Ovary (tissue), 9 donors: ENCODE measurements around the gene TFDP2. TPM values are rescaled to one million over a fixed set of nuclear protein-coding genes. Genes with fewer than 3 reads are reported as not detected.

Experiments used
- DNase-seq, 5 donors: peaks; one replicate each; pipeline ENCODE4 v3.0.0-alpha.2; 2019 to 2020
- H3K27ac ChIP-seq, 2 donors: fragments of 200-600 bp; one replicate each; pipeline versions ENCODE4 v1.5.1 to v1.8.0; 2019 to 2022
- H3K27me3 ChIP-seq: fragments of 200-600 bp; one replicate; pipeline ENCODE4 v1.8.0; 2022
- H3K36me3 ChIP-seq: fragments of 200-600 bp; sonication (generic); one replicate; pipeline ENCODE4 v1.5.1; 2019
- H3K4me1 ChIP-seq: one replicate; pipeline ENCODE4 v1.8.1; 2013; ENCODE audit warnings: mild to moderate bottlenecking, moderate library complexity; ENCODE audit not compliant: insufficient read depth
- H3K4me3 ChIP-seq: fragments of 200-600 bp; sonication (generic); one replicate; pipeline ENCODE4 v1.5.1; 2017
- H3K9me3 ChIP-seq, 2 donors: fragments of 200-600 bp in 1 of 2; sonication (generic) in 1 of 2; one replicate each; pipeline versions ENCODE4 v1.5.1 to v1.8.1; 2013 to 2019; ENCODE audit warnings: mild to moderate bottlenecking in 1 of 2, moderate library complexity in 1 of 2
- EP300 ChIP-seq: sonication (generic); formaldehyde crosslinking; IDR thresholded peaks from one replicate; pipeline ENCODE4 v1.6.1; 2017; ENCODE audit warnings: antibody characterized with exemption
- POLR2A ChIP-seq: fragments of 450-650 bp; IDR thresholded peaks from one replicate; pipeline ENCODE4 v1.6.1; 2017; ENCODE audit warnings: antibody characterized with exemption, mild to moderate bottlenecking, moderate library complexity
- WGBS, 3 donors: extraction: QIAGEN DNeasy Blood & Tissue Kit in 1 of 3; methylation state at CpG; one replicate each; pipeline versions ENCODE4 v1.1.5 to v1.1.7; 2013 to 2017; 5-methylcytosine and 5-hydroxymethylcytosine counted together
- intact Hi-C, 4 donors: fragments of 100-400 bp; cut with DNase I; formaldehyde crosslinking; loops; one replicate each; pipeline versions ENCODE4 v1.11.0 to v1.15.1; 2022 to 2023
- polyA plus RNA-seq, 2 donors: library from polyadenylated mRNA; stranded (reverse); fragments of 200-250 nt in 1 of 2; fragments of 350-450 nt in 1 of 2; fragmentation: Illumina TruSeq in 1 of 2; extraction: RNeasy Lipid Tissue Mini Kit (QIAGEN cat#74804) in 1 of 2; gene quantifications; one replicate each; pipeline ENCODE4 v1.2.3, GENCODE V29; 2013 to 2014
- total RNA-seq, 7 donors: library from RNA; depleted of rRNA in 2 of 7; stranded (reverse); fragments of >200 nt in 2 of 7; fragmentation: NEBNext Ultra II Directional in 3 of 7; extraction: Animal tissue kit (Norgen Biotek cat#: 25700) in 3 of 7; gene quantifications; one replicate each; pipeline versions ENCODE4 v1.1.0 to v1.2.4, GENCODE V29; 2016 to 2023
- TF ChIP-seq, protein P1 (sequence below), 3 donors: fragments of 450-650 bp in 2 of 3; fragments of 200-600 bp in 1 of 3; IDR thresholded peaks; one replicate each; pipeline versions ENCODE4 v1.5.1 to v1.8.0; 2016 to 2022; ENCODE audit warnings: antibody characterized with exemption in 3 of 3, mild to moderate bottlenecking in 1 of 3
- donor health status: DM: no; HTN: no; CAD: no; lungs with moderate emphysema.
- donor health status: DM: no; HTN: no; CAD: no.
- donor health status: Bipolar disorder and iron deficiency.
- donor health status: DM: yes; HTN: yes; CAD: no.
- donor health status: DM: no; HTN: no; CAD: no.
- donor health status: DM: yes; HTN: yes; CAD: no.

TFDP2 gene
- total and polyA plus RNA-seq, 9 donors = 25.7 to 89.8 (median 78.4) TPM

DNA sequence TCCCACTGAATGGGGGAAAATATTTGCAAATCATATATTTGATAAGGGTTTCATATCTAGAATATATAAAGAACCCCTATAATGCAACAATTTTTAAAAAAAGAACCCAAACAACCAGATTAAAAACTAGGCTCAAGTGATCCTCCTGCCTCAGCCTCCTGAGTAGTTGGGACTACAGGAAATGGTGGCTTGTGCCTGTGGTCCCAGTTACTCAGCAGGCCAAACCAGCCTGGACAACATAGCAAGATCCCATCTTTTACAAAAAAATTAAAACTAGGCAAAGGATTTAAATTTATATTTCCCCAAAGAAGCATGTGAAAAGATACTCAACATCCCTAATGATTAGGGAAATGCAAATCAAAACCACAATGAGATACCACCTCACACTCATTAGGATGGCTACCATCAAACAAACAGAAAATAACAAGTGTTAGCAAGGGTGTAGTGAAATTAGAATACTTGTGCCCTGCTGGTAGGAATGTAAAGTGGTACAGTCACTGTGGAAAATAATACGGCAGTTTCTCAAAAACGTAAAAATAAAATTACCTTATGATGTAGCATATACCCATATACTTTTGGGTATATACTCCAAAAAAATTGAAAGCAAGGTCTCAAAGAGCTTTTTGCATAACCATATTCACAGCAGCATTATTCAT is 19.7 kb downstream of the TFDP2 start:
- Histone ChIP-seq H3K4me1 (no peaks in the 10 kb centered on the region), H3K9me3 (no peaks in the 10 kb centered on the region), H3K4me3 (no peak overlapping the region), H3K36me3 (no peaks in the 10 kb centered on the region), H3K27me3 (no peaks in the 10 kb centered on the region), H3K27ac (no peak overlapping the region)
- DNase-seq = no peak
- intact Hi-C loops = loop anchor here in 3 of 4 donors (5.0 kb wide), 1 partner anchor 153 kb away; no protein-coding TSS in a partner anchor
- TF ChIP-seq, protein P1, sequence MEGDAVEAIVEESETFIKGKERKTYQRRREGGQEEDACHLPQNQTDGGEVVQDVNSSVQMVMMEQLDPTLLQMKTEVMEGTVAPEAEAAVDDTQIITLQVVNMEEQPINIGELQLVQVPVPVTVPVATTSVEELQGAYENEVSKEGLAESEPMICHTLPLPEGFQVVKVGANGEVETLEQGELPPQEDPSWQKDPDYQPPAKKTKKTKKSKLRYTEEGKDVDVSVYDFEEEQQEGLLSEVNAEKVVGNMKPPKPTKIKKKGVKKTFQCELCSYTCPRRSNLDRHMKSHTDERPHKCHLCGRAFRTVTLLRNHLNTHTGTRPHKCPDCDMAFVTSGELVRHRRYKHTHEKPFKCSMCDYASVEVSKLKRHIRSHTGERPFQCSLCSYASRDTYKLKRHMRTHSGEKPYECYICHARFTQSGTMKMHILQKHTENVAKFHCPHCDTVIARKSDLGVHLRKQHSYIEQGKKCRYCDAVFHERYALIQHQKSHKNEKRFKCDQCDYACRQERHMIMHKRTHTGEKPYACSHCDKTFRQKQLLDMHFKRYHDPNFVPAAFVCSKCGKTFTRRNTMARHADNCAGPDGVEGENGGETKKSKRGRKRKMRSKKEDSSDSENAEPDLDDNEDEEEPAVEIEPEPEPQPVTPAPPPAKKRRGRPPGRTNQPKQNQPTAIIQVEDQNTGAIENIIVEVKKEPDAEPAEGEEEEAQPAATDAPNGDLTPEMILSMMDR (IDR thresholded peaks at IDR 0.05) = no peak
- TF ChIP-seq EP300 (no peak), POLR2A (no peak)
- WGBS, 3 donors = 96 to 98% (median 97%) methylated on average over 2 of the region's 2 CpGs

DNA sequence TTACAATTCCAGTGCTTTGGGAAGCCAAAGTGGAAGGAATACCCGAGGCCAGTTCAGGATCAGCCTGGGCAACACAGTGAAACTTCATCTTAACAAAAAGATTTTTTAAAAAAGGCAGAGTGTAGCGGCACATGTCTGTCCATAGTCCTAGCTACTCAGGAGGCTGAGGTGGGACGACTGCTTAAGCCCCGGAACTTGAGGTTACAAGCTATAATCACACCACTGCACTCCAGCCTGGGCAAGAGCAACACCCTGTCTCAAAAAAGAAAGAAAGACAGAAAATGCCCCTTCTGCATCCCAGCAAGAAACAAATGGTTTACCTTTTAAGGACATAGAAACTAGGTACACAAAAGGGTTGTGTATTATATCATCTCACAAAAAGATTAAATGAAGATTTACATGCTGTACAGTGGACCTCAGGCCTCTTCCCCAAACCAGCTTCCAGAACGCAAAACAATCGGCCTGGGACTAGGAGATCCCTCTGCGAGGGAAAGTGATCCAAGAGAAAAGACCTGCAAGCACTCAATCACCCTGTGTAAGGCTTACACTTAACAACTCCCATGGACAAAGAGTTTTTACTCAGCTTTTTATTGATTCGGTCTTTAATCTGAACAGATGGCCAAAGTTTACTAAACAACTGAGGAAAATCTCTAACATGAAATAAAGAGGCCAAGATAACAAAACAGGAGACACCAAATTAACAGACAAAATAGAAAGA is 21.2 kb downstream of the TFDP2 start:
- H3K27ac ChIP-seq = no peak overlapping the region
- H3K4me3 ChIP-seq = no peak overlapping the region
- TF ChIP-seq, protein P1 (IDR thresholded peaks at IDR 0.05) = no peak
- TF ChIP-seq POLR2A (no peak), EP300 (no peak)
- 60 to 68% (median 67%) methylated on average over 8 of the region's 8 CpGs for WGBS, 3 donors
- no peaks in the 10 kb centered on the region for H3K36me3 ChIP-seq
- DNase-seq = no peak
- H3K9me3 ChIP-seq = no peaks in the 10 kb centered on the region
- intact Hi-C loops = loop anchor here in 2 of 4 donors (5.0 kb wide), 1 partner anchor 154 kb away; no protein-coding TSS in a partner anchor
- H3K27me3 ChIP-seq = no peaks in the 10 kb centered on the region
- H3K4me1 ChIP-seq = no peaks in the 10 kb centered on the region

DNA sequence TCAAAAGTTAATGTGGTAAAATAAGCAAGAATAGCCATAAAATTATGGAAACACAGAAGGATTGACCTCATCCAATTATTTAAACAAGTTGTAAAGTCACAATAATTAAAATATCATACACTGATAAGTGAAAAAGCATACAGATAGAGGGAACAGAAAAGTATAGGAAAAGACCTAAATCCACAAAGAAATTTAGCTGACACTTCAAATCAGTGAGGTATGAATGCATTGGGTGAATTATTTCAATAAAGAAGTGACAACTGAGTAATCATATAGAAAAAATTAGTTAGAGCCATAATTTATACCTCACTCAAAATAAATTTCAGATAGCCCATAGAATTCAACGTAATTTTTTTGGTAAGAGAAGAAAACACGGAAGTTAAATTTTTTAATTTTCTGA is 25.1 kb downstream of the TFDP2 start:
- TF ChIP-seq, protein P1 (IDR thresholded peaks at IDR 0.05) = no peak
- TF ChIP-seq EP300 (no peak), POLR2A (no peak)
- intact Hi-C loops = no loop called here
- DNase-seq = no peak
- Histone ChIP-seq H3K4me3 (no peak overlapping the region), H3K27me3 (no peaks in the 10 kb centered on the region), H3K27ac (no peak overlapping the region), H3K9me3 (no peaks in the 10 kb centered on the region), H3K36me3 (no peaks in the 10 kb centered on the region), H3K4me1 (no peaks in the 10 kb centered on the region)
- 86 to 93% (median 87%) methylated on average over 2 of the region's 2 CpGs for WGBS, 3 donors

DNA sequence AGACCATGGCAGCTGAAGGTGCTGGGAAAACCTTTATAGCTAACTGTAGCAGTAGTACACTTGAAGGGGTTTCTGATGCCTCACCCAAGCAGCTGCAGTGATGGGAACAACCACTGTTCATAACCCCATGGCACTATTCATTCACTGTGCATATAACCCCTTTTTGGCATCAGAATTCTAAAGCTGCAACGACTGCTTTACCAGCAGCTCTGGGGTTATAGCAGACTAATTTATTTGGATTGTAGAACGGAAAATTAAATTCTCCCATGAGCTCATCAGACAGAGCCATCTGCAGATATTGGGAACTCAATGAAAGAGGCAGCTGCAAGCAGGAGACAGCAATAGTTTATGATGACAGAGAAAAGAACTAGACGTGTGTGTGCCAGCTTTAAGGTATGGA is 28.6 kb downstream of the TFDP2 start:
- Histone ChIP-seq H3K36me3 (no peaks in the 10 kb centered on the region), H3K27ac (no peak overlapping the region), H3K27me3 (no peaks in the 10 kb centered on the region), H3K9me3 (no peaks in the 10 kb centered on the region), H3K4me1 (no peaks in the 10 kb centered on the region), H3K4me3 (no peak overlapping the region)
- TF ChIP-seq POLR2A = no peak
- TF ChIP-seq EP300 = no peak
- TF ChIP-seq, protein P1 (IDR thresholded peaks at IDR 0.05) = no peak
- intact Hi-C loops = no loop called here
- WGBS, 3 donors = 39 to 54% (median 49%) methylated on average over 3 of the region's 3 CpGs
- no peak for DNase-seq
